Daoy (cell line): ENCODE results near the gene TIGD6. TPM values are rescaled to one million over a fixed set of nuclear protein-coding genes. Genes with fewer than 3 reads are reported as not detected.
A peak's percentile ranks its signal among the peaks of the same experiment; 100 is the strongest.
"Not testable (repeated sequence)": the region's sequence is repeated elsewhere in the genome, so short reads cannot be mapped to it uniquely, and the experiment has no call there.

Experiments
- DNase-seq: peaks from one replicate; pipeline ENCODE4 v3.0.0-alpha.2; 2015; ENCODE audit warnings: low read depth
- total RNA-seq: library from RNA; depleted of rRNA; stranded (reverse); fragments of >200 nt; shearing (Covaris generic); gene quantifications from 2 replicates; pipeline ENCODE4 v1.2.3, GENCODE V29; 2014

TIGD6 gene
- total RNA-seq, 1 experiment from 2014 or later: 4.3 TPM

DNA sequence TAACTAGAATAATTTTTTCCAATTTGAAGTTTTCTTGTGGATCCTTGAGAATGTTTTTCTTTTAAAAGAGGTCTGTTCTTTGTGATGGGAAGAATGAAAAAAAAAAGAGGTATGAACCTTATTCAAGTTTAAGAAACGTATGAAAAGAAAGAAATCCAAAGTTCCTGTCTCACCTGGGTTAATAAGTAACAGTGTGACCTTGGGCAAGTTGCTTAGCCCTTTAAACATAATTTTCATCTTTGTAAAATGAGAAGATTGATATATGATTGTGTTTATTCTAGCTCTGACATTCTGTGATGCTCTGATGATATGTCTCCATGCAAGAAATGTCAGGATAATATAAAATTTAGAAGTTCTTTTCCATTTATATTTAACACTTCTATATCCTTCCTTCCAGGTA is 20.6 kb downstream of the TIGD6 start:
- no peak for DNase-seq

DNA sequence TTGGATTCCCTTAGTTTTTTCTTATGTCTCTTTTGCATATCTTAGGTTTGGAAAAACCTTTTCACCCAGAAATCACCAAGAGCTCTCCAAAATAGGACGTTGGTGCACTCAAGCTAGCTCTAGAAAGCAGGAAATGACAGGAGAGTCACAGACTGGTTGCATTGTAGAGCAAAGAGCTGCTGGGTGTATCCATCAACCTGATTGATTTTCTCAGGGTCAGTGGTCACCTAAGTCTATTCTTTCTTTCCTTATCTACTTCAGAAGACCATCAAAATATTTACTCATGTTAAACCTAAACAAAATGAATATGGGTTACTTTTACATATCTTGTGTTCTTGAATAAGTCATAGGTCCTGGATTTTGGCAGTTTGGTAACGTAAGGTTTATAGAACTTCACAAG is 25.0 kb downstream of the TIGD6 start:
- no peak for DNase-seq

DNA sequence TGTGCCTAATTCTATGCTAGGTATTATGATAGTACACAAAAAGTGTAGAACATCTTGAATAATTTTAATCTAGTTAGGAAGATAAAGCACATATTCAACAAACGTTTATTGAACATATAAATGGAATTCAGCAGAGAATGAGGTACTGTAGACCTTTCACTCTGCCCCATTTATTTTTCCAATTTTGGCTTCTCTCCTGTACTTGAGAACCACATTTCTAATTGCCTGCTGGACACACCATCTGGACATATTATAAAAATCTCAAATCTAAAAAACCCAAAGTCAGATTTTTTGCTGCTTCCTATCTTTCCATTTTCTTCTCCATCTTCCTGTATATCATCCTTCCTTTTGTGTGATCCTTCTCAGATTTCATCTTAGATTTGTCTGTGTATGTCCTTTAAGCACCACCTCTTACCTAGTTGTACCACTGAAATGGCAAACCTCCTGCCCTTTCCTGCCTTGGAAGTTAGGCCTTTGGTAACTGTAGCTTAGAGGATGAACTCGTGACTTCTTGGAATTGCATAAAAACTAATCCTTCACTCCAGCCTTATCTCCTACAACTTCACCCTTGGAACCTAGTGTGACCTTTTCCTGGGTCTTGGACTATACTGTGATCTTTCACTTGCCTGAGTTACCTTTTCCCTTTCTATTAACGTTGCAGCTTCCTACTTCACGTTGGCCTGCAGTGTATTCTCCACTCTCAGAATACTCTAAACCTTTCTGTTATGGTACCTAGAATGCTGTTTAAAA is 31.1 kb downstream of the TIGD6 start:
- no peak for DNase-seq

DNA sequence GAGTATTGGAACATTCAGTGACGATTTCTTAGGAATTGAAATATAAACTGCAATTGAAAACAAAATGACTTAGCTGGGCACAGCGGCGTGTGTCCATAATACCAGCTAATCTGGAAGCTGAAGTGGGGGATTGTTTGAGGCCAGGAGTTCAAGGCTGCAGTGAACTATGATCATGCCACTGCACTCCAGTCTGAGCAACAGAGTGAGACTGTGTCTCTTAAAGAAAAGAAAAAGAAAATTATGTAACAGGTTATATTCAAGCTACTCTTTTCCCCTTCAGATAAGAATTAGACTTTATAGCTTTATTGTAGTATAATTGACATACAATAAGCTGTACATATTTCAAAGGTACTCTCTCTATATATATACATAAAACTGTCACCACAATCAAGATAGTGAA is 33.5 kb downstream of the TIGD6 start:
- no peak for DNase-seq

DNA sequence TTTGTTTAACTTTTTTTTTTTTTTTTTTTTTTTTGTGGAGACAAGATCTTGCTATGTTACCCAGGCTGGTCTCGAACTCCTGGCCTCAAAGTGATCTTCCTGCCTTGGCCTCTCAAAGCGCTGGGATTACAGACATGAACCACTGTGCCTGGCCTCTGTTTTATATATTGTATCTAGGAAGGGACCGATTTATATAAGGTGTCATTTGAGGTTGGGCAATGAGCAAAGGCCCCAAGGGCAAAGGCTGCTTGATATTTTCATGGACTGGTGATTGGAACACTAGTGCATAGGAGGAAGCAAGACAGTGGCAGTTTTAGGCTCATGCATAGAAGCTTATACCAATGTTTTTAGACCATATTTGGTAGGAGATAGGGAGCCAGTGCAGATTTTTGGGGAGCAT is 36.7 kb downstream of the TIGD6 start:
- DNase-seq: no peak

DNA sequence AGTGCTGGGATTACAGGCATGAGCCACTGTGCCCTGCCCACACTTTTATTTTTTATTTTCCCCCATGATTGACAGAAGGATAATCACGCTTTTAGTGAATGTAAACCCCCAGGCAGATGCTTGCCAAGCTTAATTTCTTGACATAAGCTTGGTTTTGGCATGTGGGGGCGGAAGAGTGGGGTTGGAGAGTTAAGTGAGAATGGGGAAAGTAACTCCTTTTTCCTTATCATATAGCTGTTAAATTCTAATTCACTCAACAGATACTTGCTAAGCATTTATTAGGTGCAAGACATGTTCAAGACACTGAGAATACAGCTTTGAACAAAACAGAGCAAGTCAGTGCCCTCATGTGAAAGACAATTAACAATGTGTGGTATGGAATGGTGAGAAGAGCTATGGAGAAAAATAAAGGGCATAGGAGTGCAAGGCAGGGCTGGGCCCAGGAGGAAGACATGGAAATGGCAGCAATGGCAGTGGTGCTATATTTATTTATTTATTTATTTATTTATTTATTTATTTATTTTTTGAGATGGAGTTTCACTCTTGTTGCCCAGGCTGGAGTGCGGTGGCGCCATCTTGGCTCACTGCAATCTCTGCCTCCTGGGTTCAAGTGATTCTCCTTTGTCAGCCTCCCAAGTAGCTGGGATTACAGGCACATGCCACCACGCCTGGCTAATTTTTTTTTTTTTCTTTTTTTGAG is 37.7 kb downstream of the TIGD6 start:
- no peak for DNase-seq

DNA sequence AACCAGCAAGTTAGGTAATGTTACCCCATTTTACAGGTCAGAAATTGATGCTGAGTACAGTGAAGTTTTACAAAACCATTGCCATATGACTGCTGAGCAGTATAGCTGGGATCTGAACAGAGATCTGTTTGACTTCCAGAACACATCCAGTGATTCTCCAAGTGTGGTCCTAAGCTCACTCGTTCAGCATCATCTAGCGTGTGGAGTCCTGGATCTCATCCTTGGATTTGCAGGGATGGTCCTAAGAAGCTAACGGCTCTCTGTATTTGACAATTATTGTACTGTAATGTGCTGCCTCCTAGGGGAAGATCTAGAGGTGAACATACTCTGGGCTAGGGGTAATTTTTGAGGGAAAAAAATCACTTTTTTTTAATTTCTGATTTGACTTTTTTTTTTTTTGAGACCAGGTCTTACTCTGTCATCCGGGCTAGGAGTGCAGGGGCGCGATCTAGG is 38.5 kb downstream of the TIGD6 start:
- DNase-seq: peak; percentile 52

DNA sequence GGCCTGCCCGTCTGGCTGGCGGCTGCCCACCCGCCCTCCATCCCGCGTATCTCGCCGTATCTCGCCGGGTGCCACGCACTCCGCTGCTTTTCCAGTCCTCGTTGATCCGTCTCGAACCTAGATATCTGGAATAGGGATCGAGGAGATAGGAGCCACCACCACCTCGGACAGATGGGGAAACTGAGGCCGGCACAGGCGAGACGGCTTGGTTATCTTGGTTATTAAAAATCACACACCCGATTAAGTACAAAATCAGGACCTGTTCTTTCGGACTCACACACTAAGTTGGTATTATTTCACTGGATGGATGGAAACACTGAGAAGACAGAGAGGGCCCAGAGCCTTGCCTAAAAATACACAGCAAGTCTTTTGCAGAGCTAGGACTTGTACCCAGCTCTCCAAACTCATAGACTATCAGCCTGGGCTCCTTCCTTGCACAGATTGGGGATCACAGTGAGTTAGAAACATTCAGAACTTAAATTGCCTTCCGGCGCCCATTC is 39.2 kb downstream of the TIGD6 start:
- no peak for DNase-seq

DNA sequence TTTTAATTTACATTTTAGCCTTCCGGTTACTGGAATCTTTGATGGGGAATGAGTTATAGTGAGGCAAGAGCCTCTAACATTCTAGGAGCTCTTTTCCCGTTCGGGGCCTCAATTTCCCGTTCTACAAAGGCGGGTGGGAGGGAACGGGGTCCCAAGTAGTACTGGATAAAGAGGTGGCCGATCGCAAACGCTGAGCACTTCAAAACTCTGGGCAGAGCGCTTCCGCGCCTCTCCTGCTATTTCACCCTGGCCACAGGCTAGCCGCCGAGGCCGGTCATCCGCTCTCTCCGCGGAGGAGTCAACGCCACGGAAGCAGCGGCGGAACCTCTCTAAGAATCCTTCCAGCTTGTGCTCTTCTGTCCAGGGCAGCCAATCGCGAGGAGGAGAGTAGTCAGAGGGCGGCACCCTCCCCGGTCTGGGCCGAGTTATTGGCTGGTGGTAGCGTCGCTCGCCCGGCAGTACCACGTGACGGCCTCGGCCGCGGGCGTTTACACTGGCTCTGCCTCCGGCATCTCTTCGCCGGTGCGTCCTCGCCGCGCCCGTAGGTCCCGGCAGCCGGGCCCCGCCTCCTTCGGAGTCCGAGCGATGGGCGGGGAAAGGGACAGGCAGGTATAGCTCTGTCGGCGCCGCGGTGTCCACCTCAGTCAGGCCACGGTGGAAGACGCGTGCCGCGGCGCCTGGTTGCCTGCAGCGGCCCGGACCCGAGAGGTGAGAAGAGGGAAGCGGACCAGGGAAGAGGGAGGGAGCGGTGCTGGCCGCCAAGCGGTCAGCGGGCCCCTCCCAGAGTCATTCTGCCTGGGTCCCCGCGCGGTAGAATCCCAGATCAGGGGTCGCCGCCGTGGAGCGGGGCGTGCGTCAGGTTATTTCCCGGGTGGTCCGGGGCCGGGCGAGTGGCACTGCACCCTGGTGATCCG is 39.9 kb downstream of the TIGD6 start, which contains the start of gene SLC26A2:
Gene SLC26A2 (plus strand): TSS at position 487 of the 914 bp plus-strand sequence. CDS start 16,895 bp downstream, outside the sequence.
- peak; percentile 99 for DNase-seq

DNA sequence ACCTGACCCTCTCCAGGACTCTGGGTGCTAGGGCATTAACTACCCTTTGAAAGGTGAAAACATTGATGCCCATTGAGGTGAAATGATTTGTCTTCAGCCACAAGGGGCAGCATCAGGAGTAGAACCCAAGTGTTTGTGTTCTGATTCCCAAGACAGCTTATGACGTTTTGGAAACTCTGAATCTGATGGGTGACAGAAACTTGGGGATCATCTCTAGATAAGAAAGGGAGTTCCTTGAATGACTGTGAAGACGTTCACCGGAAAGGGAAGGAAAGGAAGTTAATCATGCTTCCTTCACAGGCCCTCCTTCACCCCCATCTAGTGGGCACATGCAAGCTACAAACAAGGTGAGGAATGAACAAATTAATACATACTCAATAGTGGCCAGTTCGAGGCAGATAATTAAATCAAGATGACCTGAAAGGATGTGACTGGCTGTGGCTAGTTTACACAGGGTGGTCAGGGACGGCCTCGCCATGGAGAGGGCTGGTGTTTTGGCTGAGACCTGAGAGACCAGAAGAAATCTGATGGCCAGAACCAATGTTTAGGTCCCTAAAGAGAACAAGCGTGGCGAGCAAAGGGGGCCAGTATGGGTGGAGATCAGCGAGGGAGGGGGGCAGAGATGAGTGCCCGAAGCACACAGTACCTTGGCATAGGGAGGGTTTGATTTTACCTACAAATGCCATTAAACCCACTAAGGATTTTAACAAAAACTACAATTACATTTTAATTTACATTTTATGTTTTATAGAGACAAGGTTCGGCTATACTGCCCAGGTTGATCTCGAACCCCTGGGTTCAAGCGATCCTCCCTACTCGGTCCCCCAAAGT is 40.8 kb downstream of the TIGD6 start:
- DNase-seq: peak; percentile 59

DNA sequence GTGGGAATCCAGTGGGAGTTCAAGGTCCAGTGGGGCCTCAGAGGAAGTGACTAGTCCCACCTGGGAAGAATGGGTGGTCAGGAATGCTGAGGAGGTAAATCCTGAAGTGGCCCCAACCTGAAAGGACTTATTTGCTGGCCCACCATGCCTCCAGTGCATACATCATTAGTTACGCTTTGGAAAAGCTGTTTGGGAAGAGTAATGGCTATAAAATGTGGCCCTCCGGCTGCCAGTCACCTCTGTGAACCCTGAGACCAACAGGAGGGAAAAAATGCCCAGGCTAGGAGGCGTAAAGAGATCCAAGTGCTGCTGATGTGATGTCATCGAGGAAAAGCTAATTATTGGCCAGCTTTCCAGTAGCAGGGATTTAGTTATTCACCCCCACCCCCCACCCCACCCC is 42.6 kb downstream of the TIGD6 start:
- peak; percentile 26 for DNase-seq

DNA sequence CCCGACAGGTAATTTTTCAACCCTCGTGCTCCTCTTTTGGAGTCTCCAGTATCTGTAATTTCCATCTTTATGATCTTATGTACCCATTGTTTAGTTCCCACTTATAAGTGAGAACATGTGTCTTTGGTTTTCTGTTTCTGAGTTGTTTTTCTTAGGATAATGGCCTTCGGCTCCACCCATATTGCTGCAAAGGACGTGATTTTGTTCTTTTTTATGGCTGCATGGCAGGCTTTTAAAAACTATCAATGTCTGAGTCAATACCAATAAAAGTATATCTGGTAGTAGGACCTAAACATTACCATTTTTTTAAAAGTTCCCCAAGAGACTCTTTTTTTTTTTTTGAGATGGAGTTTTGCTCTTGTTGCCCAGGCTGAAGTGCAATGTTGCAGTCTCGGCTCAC is 43.8 kb downstream of the TIGD6 start:
- DNase-seq: no peak

DNA sequence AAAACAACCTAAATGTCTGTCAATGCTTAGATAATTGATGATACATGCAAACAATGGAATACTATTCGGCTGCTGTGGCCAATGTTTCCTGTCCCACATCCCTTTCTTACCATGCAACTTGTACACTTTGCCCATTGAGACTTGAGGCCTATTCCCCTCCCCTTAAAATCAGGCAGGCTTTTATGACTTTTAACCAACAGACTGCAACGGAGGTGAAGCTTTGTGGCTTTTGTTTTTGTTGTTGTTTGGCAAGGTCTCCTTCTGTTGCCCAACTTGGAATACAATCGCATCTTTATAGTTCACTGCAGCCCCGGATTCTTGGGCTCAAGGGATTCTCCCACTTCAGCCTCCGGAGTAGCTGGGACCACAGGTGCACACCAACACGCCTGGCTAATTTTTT is 45.7 kb downstream of the TIGD6 start:
- no peak for DNase-seq

DNA sequence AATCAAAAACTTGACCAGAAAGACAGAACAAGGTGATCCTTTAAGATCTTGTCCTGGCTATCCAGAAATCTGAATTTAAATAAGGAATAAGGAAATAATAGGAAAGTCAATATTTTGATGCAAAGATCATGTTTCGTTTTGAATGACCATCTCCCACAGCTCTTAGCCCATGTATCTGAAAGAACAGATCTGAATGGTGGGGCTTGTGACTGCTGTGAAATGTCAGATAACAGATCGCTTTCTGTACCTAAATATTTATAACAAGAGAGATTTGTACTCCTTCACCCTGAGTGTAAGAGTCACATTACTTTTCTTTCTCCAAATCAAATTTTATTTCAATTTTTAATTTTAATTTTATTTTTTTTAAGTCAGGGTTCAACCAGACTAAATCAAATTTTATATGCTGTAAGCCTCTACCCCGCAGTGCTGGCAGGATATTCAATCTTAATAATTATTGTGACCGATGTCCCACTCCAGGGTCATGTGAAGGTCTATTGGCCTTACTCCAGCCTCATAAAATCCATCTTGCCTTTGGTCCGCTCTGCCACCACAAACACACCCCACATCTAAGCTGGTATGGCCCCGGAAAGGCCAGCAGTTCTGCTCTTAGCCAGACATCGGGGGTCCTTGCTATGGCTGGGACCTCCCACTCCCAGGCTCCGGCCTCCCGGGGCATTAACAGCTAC is 46.9 kb downstream of the TIGD6 start:
- DNase-seq: no peak

DNA sequence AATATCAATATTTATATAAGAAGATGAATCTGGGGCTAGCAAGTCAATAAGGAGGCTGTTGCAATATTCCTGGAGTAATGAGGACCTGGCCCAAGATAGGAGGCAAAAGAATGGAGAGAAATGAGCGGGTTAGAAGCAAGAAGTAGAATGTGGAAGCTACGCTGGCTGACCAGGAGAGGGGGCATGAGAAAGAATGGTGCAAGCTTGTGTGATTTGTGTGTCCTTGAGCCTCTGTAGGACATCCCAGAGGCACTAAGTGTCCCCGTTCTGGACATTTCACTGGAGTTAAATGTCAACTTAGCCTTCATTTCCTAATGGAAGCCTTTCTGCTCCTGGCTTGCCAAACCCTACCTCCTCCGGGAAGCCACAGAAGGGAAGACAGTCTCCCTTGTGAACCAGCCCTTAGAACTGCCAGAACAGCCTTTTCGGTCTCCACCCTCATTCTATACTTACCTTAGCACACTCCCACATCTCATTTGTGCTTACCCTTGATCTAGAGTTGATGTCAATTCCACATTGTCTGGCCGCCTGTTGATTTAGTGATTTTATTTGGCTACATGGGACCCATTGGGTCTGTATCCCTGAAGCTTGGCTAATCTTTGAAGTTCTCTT is 49.2 kb downstream of the TIGD6 start:
- DNase-seq: no peak

DNA sequence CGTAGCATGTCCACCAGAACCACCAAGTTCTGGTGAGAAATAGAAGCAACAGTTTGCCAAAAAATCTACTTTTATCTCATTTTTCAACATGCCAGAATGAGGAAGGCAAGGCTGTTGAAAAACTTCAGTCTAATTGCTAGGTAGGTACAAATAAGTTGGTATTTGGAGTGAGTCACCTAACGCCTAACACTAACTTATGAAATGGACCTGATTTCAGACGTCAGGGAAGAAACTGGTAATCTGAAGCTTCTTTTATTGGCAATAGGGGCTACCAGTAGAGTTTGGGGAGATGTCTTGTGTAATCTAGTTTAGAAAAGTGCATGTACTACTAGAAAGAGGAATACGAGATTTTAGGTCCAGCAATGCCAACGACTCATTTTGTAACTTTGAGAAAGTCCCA is 51.5 kb downstream of the TIGD6 start:
- DNase-seq: no peak

DNA sequence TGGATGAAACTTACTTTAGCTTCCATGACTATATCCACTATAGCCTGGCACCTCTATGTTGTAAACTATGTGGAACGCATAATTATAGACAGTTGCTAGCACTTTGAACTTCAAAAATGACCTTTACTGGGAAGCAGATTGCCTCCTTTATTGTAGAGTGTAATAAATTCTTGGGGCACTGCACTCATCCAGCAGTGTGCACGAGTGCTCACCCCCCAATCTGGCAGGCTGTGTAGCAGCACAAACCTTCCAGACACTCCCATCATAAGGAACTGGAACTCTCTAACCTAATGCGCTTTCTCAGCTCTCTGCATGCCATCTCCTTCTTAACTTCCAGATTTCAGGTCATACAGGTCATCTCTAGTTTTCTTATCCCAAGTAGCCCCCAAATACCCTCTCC is 54.3 kb downstream of the TIGD6 start:
- DNase-seq: no peak

DNA sequence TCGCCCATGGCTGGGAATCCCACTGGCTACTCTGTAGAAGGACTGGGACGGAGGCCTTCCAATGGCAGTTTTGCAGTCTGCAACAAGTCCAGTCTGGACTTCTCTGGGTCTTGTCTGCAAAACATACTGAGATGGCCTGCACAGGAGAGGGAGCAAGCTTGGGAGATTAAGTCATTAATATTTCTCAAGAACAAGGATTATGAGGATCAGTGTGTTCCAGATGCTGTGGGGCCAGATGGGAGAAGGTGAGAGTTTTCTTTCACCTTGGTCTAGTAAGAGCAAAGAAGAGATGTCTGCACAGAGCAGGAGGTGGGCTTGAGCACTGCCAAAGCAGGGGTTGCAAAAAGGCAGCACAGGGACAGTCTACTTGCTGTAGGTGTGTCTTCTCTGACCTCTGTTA is 55.8 kb downstream of the TIGD6 start, which contains the start of gene PDE6A:
Gene PDE6A (minus strand): TSS at position 128 of the 400 bp plus-strand sequence. CDS start 120 bp downstream, at position 8.
- no peak for DNase-seq

DNA sequence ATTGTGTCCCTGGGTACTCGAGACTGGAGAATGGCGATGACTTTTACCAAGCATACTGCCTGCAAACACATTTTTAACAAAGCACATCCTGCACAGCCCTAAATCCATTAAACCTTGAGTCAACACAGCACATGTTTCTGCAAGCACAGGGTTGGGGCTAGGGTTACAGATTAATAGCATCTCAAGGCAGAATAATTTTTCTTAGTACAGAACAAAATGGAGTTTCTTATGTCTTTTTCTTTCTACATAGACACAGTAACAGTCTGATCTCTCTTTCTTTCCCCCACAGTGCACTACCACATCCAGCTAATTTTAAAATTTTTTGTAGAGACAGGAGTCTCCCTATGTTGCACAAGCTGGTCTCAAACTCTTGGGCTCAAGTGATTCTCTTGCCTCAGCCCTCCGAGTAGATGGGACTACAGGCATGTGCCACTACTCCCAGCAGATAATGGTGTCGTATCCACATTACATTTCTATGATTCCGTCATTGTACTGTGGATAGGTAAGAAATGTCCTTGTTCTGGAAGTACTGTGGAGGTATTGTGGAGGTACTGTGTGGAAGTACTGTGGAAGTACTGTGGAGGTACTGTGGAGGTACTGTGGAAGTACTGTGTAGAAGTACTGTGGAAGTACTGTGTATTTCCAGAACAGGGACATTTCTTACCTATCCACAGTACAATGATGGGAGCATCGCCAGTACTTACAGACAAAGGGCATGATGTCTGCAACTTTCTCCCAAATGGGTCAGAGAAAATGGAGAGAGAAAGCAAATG is 57.1 kb downstream of the TIGD6 start:
- DNase-seq: not testable (repeated sequence)
